Neural progenitor cell (in vitro differentiated cells): ENCODE results near the gene HNF4A. TPM values are rescaled to one million over a fixed set of nuclear protein-coding genes. Genes with fewer than 3 reads are reported as not detected.
"Not testable (repeated sequence)": the region's sequence is repeated elsewhere in the genome, so short reads cannot be mapped to it uniquely, and the experiment has no call there.

ENCODE experiments used
- DNase-seq: peaks from one replicate; pipeline ENCODE4 v3.0.0-alpha.2; 2016; ENCODE audit warnings: low spot score
- H2AFZ ChIP-seq: fragments of 200-600 bp; sonication (generic); replicated peaks from 2 replicates; pipeline ENCODE4 v1.6.1; 2016; ENCODE audit warnings: antibody characterized with exemption
- H3F3A ChIP-seq: fragments of 200-600 bp; sonication (generic); 2 replicates; pipeline ENCODE4 v1.6.1; 2016; ENCODE audit warnings: antibody characterized with exemption, low read depth
- H3K27ac ChIP-seq: fragments of 200-600 bp; sonication (generic); 2 replicates; pipeline ENCODE4 v1.5.1; 2016; ENCODE audit warnings: mild to moderate bottlenecking
- H3K27me3 ChIP-seq: fragments of 200-600 bp; sonication (generic); 2 replicates; pipeline ENCODE4 v1.6.1; 2016; ENCODE audit warnings: mild to moderate bottlenecking, moderate library complexity
- H3K36me3 ChIP-seq: fragments of 200-600 bp; sonication (generic); 2 replicates; pipeline ENCODE4 v1.5.1; 2016
- H3K4me1 ChIP-seq: fragments of 200-600 bp; sonication (generic); 2 replicates; pipeline ENCODE4 v1.6.1; 2016; ENCODE audit warnings: mixed run types
- H3K4me2 ChIP-seq: fragments of 200-600 bp; sonication (generic); 2 replicates; pipeline ENCODE4 v1.6.1; 2016
- H3K4me3 ChIP-seq: fragments of 200-600 bp; sonication (generic); 2 replicates; pipeline ENCODE4 v1.5.1; 2016
- H3K79me2 ChIP-seq: fragments of 200-600 bp; sonication (generic); 2 replicates; pipeline ENCODE4 v1.6.1; 2016; ENCODE audit warnings: low read depth
- H3K9ac ChIP-seq: fragments of 200-600 bp; sonication (generic); 2 replicates; pipeline ENCODE4 v1.6.1; 2016
- H3K9me3 ChIP-seq: fragments of 200-600 bp; sonication (generic); 2 replicates; pipeline ENCODE4 v1.5.1; 2016; ENCODE audit warnings: low read depth
- H4K20me1 ChIP-seq: fragments of 200-600 bp; sonication (generic); 2 replicates; pipeline ENCODE4 v1.6.1; 2016; ENCODE audit warnings: low read depth
- H3K27ac Mint-ChIP-seq: 3 replicates; pipeline ENCODE4 v1.8.0; 2021; ENCODE audit warnings: mixed read lengths
- H3K27me3 Mint-ChIP-seq: 2 replicates; pipeline ENCODE4 v1.8.0; 2022; ENCODE audit warnings: low read depth, mild to moderate bottlenecking, inconsistent platforms, moderate library complexity, mixed read lengths; ENCODE audit not compliant: insufficient read depth
- H3K36me3 Mint-ChIP-seq: 3 replicates; pipeline ENCODE4 v1.8.0; 2021; ENCODE audit warnings: mixed read lengths
- H3K4me1 Mint-ChIP-seq: 3 replicates; pipeline ENCODE4 v1.8.0; 2021; ENCODE audit warnings: mixed read lengths
- H3K4me3 Mint-ChIP-seq: 3 replicates; pipeline ENCODE4 v1.8.0; 2021; ENCODE audit warnings: mild to moderate bottlenecking, moderate library complexity, mixed read lengths
- H3K9me3 Mint-ChIP-seq: 3 replicates; pipeline ENCODE4 v1.8.0; 2020; ENCODE audit warnings: mixed read lengths
- EZH2 ChIP-seq: fragments of 200-600 bp; sonication (generic); IDR thresholded peaks from 2 replicates; pipeline ENCODE4 v1.6.1; 2017; ENCODE audit warnings: antibody characterized with exemption, mild to moderate bottlenecking, moderate library complexity
- EZH2phosphoT487 ChIP-seq: fragments of 200-600 bp; sonication (generic); IDR thresholded peaks from 2 replicates; pipeline ENCODE4 v1.6.1; 2017; ENCODE audit warnings: antibody characterized with exemption
- total RNA-seq: library from RNA; depleted of rRNA; stranded (reverse); fragments of >200 nt; gene quantifications from 2 replicates; pipeline ENCODE4 v1.2.3, GENCODE V29; 2015; ENCODE audit warnings: low replicate concordance
- TF ChIP-seq, protein P1 (sequence below): fragments of 200-600 bp; sonication (generic); IDR thresholded peaks from 2 replicates; pipeline ENCODE4 v1.5.1; 2017; ENCODE audit warnings: antibody characterized with exemption, mild to moderate bottlenecking

HNF4A gene
- total RNA-seq, 1 donor from 2014 or later, result 1.6 TPM

DNA sequence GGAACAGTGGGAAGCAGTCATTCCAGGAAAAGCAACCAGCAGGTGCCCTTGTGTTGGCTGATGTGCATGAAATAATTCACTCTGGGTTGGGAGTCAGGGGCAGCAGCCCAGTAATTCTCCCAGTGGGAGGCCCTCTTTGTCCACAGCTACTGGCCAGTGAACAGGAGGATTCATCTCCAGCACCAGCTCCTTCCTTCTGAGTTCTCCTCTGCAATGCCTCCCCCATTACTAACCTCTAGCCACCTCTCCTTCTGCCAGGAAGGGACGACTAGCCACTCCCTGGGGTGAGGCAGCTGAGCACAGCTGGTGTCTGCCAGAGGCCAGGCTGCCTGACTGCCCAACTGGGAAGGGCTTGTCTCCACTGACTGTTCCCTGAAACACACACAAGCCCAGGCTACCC is 31.2 kb upstream of the HNF4A start:
- DNase-seq, result peak; percentile 47
- H3K9me3 ChIP-seq, result no peaks in the 10 kb centered on the region
- H3K27me3 Mint-ChIP-seq, result peaks cover 4% of the 10 kb centered on the region

DNA sequence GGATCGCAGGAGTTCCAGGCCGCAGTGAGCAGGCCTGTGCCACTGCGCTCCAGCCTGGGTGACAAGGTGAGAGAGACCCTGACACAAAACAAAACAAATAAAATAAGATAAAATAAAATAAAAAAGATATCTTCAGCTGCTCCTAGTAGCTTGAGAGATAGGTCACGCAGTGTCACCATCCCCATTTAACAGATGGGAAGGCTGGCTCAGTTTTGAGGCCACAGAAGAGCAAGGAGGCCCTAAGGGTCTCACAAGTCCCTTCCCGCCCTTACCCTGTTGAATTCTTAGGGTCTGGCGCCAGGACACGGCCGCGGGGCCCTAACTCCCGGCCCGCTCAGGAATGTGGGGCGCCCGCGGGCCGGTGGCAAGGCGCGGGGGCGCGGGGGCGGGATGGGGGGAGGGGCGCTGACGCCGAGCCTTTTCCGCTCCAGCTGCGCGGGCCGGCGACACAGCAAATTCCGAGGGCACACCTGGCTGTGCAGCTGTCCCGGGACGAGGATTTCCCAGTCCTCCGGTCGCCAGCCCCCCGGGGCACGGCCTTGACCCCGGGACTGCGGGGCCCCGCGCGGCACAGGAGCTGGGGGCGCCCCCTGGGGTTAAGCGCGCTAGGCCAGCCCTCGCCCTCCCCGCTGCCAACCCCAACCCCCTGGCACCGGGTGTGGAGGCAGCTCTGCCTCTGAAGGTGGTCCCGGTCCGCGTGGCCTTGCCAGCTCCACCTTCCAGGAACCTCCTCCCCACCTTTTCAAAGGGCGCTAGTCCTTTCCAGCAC is 28.9 kb upstream of the HNF4A start:
- peak overlapping the region; percentile 34 for H2AFZ ChIP-seq
- Mint-ChIP-seq H3K36me3 (no peaks in the 10 kb centered on the region), H3K4me3 (no peak overlapping the region), H3K4me1 (peaks cover 11% of the 10 kb centered on the region), H3K27me3 (peaks cover 10% of the 10 kb centered on the region), H3K27ac (no peak overlapping the region), H3K9me3 (peaks cover 5% of the 10 kb centered on the region)
- H3K79me2 ChIP-seq, result no peaks in the 10 kb centered on the region
- no peak overlapping the region for H3K27ac ChIP-seq
- peaks cover 20% of the 10 kb centered on the region for H3K27me3 ChIP-seq
- peak; percentile 63 for DNase-seq
- H3K9ac ChIP-seq, result no peak overlapping the region
- peak overlapping the region; percentile 33 for H3K4me3 ChIP-seq
- peaks cover 14% of the 10 kb centered on the region for H3K4me1 ChIP-seq
- peak overlapping the region; percentile 72 for H3K4me2 ChIP-seq
- TF ChIP-seq EZH2 (no peak), EZH2phosphoT487 (no peak)
- TF ChIP-seq, protein P1, sequence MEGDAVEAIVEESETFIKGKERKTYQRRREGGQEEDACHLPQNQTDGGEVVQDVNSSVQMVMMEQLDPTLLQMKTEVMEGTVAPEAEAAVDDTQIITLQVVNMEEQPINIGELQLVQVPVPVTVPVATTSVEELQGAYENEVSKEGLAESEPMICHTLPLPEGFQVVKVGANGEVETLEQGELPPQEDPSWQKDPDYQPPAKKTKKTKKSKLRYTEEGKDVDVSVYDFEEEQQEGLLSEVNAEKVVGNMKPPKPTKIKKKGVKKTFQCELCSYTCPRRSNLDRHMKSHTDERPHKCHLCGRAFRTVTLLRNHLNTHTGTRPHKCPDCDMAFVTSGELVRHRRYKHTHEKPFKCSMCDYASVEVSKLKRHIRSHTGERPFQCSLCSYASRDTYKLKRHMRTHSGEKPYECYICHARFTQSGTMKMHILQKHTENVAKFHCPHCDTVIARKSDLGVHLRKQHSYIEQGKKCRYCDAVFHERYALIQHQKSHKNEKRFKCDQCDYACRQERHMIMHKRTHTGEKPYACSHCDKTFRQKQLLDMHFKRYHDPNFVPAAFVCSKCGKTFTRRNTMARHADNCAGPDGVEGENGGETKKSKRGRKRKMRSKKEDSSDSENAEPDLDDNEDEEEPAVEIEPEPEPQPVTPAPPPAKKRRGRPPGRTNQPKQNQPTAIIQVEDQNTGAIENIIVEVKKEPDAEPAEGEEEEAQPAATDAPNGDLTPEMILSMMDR, result no peak
- H4K20me1 ChIP-seq, result no peaks in the 10 kb centered on the region
- H3F3A ChIP-seq, result peaks cover 11% of the 10 kb centered on the region
- no peaks in the 10 kb centered on the region for H3K9me3 ChIP-seq
- no peaks in the 10 kb centered on the region for H3K36me3 ChIP-seq

More for the DNA sequence above, 31.2 kb upstream of the HNF4A start:
- Mint-ChIP-seq H3K4me1 (peaks cover 11% of the 10 kb centered on the region), H3K4me3 (no peak overlapping the region), H3K27ac (peak overlapping the region; percentile 16), H3K36me3 (no peaks in the 10 kb centered on the region), H3K9me3 (peaks cover 5% of the 10 kb centered on the region)
- H3K79me2 ChIP-seq, result no peaks in the 10 kb centered on the region
- peak overlapping the region; percentile 41 for H3K27ac ChIP-seq
- H3K9ac ChIP-seq, result no peak overlapping the region
- H3K4me1 ChIP-seq, result peaks cover 14% of the 10 kb centered on the region
- H3K27me3 ChIP-seq, result peaks cover 20% of the 10 kb centered on the region
- no peaks in the 10 kb centered on the region for H3K36me3 ChIP-seq
- H4K20me1 ChIP-seq, result no peaks in the 10 kb centered on the region
- H2AFZ ChIP-seq, result no peak overlapping the region
- TF ChIP-seq EZH2, result no peak
- no peak for TF ChIP-seq EZH2phosphoT487
- TF ChIP-seq, protein P1, result no peak
- peaks cover 11% of the 10 kb centered on the region for H3F3A ChIP-seq
- H3K4me2 ChIP-seq, result peak overlapping the region; percentile 11
- no peak overlapping the region for H3K4me3 ChIP-seq

DNA sequence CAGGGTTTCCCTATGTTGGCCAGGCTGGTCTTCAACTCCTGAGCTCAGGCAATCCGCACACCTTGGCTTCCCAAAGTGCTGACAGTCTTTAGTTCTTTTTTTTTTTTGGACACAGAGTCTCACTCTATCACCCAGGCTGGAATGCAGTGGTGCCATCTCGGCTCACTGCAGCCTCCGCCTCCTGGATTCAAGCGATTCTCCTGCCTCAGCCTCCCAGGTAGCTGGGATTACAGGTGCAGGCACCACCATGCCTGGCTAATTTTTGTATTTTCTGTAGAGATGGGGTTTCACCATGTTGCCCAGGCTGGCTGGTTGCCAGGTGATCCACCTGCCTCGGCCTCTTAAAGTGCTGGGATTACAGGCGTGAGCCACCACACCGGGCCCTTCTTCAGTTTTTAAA is 27.8 kb upstream of the HNF4A start:
- not testable (repeated sequence) for H3K27ac ChIP-seq, H3K9me3 ChIP-seq, H3K27me3 Mint-ChIP-seq, H3K36me3 ChIP-seq, H3K79me2 ChIP-seq, H3K36me3 Mint-ChIP-seq, H2AFZ ChIP-seq, H3K4me2 ChIP-seq, H3K9ac ChIP-seq, H3K9me3 Mint-ChIP-seq, H3K27ac Mint-ChIP-seq, H3K4me3 Mint-ChIP-seq, H3K4me3 ChIP-seq, H4K20me1 ChIP-seq, DNase-seq
- Histone ChIP-seq H3K27me3 (peaks cover 20% of the 10 kb centered on the region), H3F3A (peaks cover 11% of the 10 kb centered on the region), H3K4me1 (peaks cover 14% of the 10 kb centered on the region)
- H3K4me1 Mint-ChIP-seq, result peaks cover 11% of the 10 kb centered on the region

DNA sequence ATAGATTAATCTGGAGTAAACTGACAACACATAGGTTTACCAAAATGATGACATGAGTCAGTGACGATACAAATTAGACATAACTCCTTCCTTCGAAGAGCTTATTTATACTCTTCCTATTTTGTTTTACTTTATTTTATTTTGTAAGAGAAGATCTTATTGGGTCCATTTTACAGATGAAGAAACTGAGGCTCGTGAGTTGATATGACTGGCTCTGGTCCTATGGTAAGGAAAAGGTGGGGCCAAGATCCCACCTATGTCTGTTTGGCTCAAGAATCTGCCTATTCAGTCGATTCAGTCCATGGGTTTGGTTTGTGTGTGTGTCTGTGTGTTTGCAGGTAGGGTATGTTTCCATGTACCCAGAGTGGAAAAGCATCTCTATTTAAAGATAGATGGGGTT is 27.1 kb upstream of the HNF4A start:
- Histone ChIP-seq H3K9ac (no peak overlapping the region), H3K27me3 (peaks cover 20% of the 10 kb centered on the region), H3K79me2 (no peaks in the 10 kb centered on the region), H3K36me3 (no peaks in the 10 kb centered on the region), H3K4me2 (no peak overlapping the region), H2AFZ (no peak overlapping the region), H3F3A (peaks cover 11% of the 10 kb centered on the region), H3K4me3 (no peak overlapping the region), H3K27ac (no peak overlapping the region), H3K9me3 (no peaks in the 10 kb centered on the region), H3K4me1 (peaks cover 14% of the 10 kb centered on the region), H4K20me1 (no peaks in the 10 kb centered on the region)
- Mint-ChIP-seq H3K27ac (no peak overlapping the region), H3K9me3 (peaks cover 5% of the 10 kb centered on the region), H3K27me3 (peaks cover 10% of the 10 kb centered on the region), H3K4me3 (peak overlapping the region; percentile 12), H3K36me3 (no peaks in the 10 kb centered on the region), H3K4me1 (peaks cover 12% of the 10 kb centered on the region)
- DNase-seq, result no peak
- TF ChIP-seq EZH2, result no peak
- TF ChIP-seq, protein P1, result no peak
- no peak for TF ChIP-seq EZH2phosphoT487
